GM23338 (cell line): ENCODE data around the gene EGFL8.

Experiments
- CREB1 ChIP-seq: fragments of 250-450 bp; sonication (Bioruptor Pico); IDR thresholded peaks from 2 replicates; pipeline ENCODE4 v1.5.0; 2020; ENCODE audit warnings: low read depth, mild to moderate bottlenecking, moderate library complexity
- CTCF ChIP-seq, 2 experiments: fragments of 200-600 bp in 1 of 2; sonication (generic) in 1 of 2; conservative IDR thresholded peaks; 2 replicates each; pipeline versions ENCODE4 v1.5.1 to v1.6.1; 2016 to 2017; ENCODE audit warnings: antibody characterized with exemption in 2 of 2, low read depth in 2 of 2, mild to moderate bottlenecking in 2 of 2, moderate library complexity in 1 of 2
- EZH2 ChIP-seq: fragments of 200-600 bp; sonication (generic); IDR thresholded peaks from one replicate; pipeline ENCODE4 v1.8.0; 2017; ENCODE audit warnings: antibody characterized with exemption, mild to moderate bottlenecking, low read depth; ENCODE audit not compliant: unreplicated experiment
- EZH2phosphoT487 ChIP-seq: fragments of 200-600 bp; sonication (generic); IDR thresholded peaks from one replicate; pipeline ENCODE4 v1.8.1; 2018; ENCODE audit warnings: antibody characterized with exemption; ENCODE audit not compliant: unreplicated experiment
- JUNB ChIP-seq: IDR thresholded peaks from one replicate; pipeline ENCODE4 v1.6.1; 2016; ENCODE audit warnings: antibody characterized with exemption; ENCODE audit not compliant: unreplicated experiment
- POLR2AphosphoS5 ChIP-seq: IDR thresholded peaks from 2 replicates; pipeline ENCODE4 v1.6.1; 2016; ENCODE audit warnings: antibody characterized with exemption, low read depth
- REST ChIP-seq: IDR thresholded peaks from one replicate; pipeline ENCODE4 v1.6.1; 2018; ENCODE audit warnings: antibody characterized with exemption; ENCODE audit not compliant: unreplicated experiment
- STAT1 ChIP-seq: IDR thresholded peaks from one replicate; pipeline ENCODE4 v1.6.1; 2016; ENCODE audit warnings: antibody characterized with exemption; ENCODE audit not compliant: unreplicated experiment
- ZNF114 ChIP-seq: fragments of 250-450 bp; sonication (Bioruptor Pico); IDR thresholded peaks from 2 replicates; pipeline ENCODE4 v1.5.0; 2020; ENCODE audit warnings: mild to moderate bottlenecking, moderate library complexity
- ZNF331 ChIP-seq: fragments of 250-450 bp; sonication (Bioruptor Pico); IDR thresholded peaks from 2 replicates; pipeline ENCODE4 v1.5.0; 2020; ENCODE audit warnings: low read depth, mild to moderate bottlenecking, moderate library complexity
- ZNF462 ChIP-seq: fragments of 250-450 bp; sonication (Bioruptor Pico); IDR thresholded peaks from 2 replicates; pipeline ENCODE4 v1.5.0; 2020; ENCODE audit warnings: mild to moderate bottlenecking, moderate library complexity
- TF ChIP-seq, protein P1 (sequence below): IDR thresholded peaks from 2 replicates; pipeline ENCODE4 v1.6.1; 2016; ENCODE audit warnings: antibody characterized with exemption

DNA sequence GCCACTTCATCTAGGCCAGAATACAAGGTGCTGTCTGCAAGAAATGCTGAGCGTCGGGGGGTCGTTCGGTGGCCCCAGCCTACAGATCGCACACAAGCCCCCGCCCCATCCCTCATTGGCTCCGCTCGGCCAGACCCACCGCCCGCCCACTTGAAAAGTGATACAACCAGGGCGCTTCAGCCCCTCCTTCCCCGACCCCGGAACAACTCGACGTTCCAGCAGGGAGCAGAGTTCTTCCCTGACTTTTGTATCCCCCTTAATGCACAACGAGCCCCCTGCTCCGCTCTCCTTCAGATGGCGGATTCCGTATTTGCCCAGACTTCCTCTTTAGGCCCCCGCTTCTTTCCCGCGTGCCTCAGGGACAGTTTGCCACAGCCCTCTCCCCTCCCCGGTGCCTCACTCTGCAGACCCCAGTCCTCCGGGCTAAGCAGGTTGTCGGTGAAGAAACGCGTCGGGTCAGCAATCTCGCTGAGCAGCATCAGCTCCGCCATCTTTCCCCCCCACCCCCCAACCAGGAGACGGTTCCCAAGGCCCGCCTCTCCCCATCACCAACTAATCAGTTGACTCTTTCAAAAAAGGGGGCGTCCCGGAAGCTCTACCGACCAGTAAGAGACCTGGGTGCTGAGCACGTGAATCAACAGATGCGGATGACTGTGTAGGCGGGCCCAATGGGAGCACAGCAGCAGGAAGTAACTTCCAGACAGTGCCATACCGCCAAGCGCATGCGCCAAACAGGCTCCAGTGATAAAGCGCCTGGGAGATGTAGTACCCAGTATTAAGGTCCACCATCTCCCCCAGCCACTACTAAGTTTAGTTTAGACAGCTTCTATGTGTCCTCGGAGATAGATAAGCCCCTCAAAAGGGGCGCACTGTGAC lies 36.4 kb upstream of the EGFL8 start, which contains the start of gene ATF6B:
- TF ChIP-seq CTCF (conservative IDR thresholded peaks at IDR 0.05; ENCODE audit: low read depth in 2 of 2) (no peak), POLR2AphosphoS5 (peak; percentile 69), EZH2 (no peak), EZH2phosphoT487 (no peak), CREB1 (CRISPR knock-in tag) (peak; percentile 75), REST (no peak), STAT1 (no peak), JUNB (no peak), ZNF331 (no peak), ZNF114 (CRISPR knock-in tag) (no peak), ZNF462 (no peak)
- TF ChIP-seq, protein P1, sequence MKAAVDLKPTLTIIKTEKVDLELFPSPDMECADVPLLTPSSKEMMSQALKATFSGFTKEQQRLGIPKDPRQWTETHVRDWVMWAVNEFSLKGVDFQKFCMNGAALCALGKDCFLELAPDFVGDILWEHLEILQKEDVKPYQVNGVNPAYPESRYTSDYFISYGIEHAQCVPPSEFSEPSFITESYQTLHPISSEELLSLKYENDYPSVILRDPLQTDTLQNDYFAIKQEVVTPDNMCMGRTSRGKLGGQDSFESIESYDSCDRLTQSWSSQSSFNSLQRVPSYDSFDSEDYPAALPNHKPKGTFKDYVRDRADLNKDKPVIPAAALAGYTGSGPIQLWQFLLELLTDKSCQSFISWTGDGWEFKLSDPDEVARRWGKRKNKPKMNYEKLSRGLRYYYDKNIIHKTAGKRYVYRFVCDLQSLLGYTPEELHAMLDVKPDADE, result peak; percentile 25
